ENCODE results near the gene DENND1B. TPM values are rescaled to one million over a fixed set of nuclear protein-coding genes. Genes with fewer than 3 reads are reported as not detected.

The DENND1B gene
- total RNA-seq, 1 experiment from 2014 or later: 20.9 TPM

GRCh38 chr1:197553281-197553680 is 222.0 kb downstream of the DENND1B start:
- ChIA-PET POLR2A (interaction anchor here (0.6 to 1.7 kb wide), 2 partner anchors 14 to 1135 kb away, joined by 4 to 5 read pairs; no protein-coding TSS in a partner anchor), CTCF (interaction anchor here (1.0 kb wide), 1 partner anchor 27 kb away, joined by 3 read pairs; no protein-coding TSS in a partner anchor)
- Mint-ChIP-seq H3K9me3 (ENCODE audit: unreplicated experiment) (no peaks in the 10 kb centered on the region), H3K27ac (ENCODE audit: low read depth, unreplicated experiment) (no peak overlapping the region), H3K27me3 (ENCODE audit: insufficient read depth, unreplicated experiment) (no peaks in the 10 kb centered on the region), H3K4me3 (ENCODE audit: unreplicated experiment) (no peak overlapping the region), H3K36me3 (ENCODE audit: insufficient read depth, unreplicated experiment) (no peaks in the 10 kb centered on the region), H3K4me1 (ENCODE audit: insufficient read depth, unreplicated experiment) (peaks cover 4% of the 10 kb centered on the region)
- BruUV-seq (replicated peaks): no TSS peak
- intact Hi-C loops (cut with micrococcal nuclease): no loop called here
- DNase-seq (ENCODE audit: unreplicated experiment): no peak
- TF ChIP-seq, protein P1, sequence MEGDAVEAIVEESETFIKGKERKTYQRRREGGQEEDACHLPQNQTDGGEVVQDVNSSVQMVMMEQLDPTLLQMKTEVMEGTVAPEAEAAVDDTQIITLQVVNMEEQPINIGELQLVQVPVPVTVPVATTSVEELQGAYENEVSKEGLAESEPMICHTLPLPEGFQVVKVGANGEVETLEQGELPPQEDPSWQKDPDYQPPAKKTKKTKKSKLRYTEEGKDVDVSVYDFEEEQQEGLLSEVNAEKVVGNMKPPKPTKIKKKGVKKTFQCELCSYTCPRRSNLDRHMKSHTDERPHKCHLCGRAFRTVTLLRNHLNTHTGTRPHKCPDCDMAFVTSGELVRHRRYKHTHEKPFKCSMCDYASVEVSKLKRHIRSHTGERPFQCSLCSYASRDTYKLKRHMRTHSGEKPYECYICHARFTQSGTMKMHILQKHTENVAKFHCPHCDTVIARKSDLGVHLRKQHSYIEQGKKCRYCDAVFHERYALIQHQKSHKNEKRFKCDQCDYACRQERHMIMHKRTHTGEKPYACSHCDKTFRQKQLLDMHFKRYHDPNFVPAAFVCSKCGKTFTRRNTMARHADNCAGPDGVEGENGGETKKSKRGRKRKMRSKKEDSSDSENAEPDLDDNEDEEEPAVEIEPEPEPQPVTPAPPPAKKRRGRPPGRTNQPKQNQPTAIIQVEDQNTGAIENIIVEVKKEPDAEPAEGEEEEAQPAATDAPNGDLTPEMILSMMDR (IDR thresholded peaks at IDR 0.05; ENCODE audit: unreplicated experiment): no peak

- Mint-ChIP-seq H3K27me3 (ENCODE audit: insufficient read depth, unreplicated experiment) (no peaks in the 10 kb centered on the region), H3K4me1 (ENCODE audit: insufficient read depth, unreplicated experiment) (peaks cover 8% of the 10 kb centered on the region), H3K4me3 (ENCODE audit: unreplicated experiment) (no peak overlapping the region), H3K36me3 (ENCODE audit: insufficient read depth, unreplicated experiment) (peaks cover 4% of the 10 kb centered on the region), H3K9me3 (ENCODE audit: unreplicated experiment) (peaks cover 11% of the 10 kb centered on the region), H3K27ac (ENCODE audit: low read depth, unreplicated experiment) (no peak overlapping the region)
- ChIA-PET POLR2A (interaction anchor here (1.7 kb wide), 1 partner anchor 9 kb away, joined by 4 read pairs; no protein-coding TSS in a partner anchor), CTCF (interaction anchor here (0.6 to 1.4 kb wide), 3 partner anchors 20 to 608 kb away, joined by 4 to 5 read pairs (median 5); no protein-coding TSS in a partner anchor)
- TF ChIP-seq, protein P1 (IDR thresholded peaks at IDR 0.05; ENCODE audit: unreplicated experiment): no peak
- intact Hi-C loops (cut with micrococcal nuclease): no loop called here
- no TSS peak for BruUV-seq (replicated peaks)
- no peak for DNase-seq (ENCODE audit: unreplicated experiment)
Measured at GRCh38 chr1:197546989-197547388, 228.3 kb downstream of the DENND1B start.

DNA sequence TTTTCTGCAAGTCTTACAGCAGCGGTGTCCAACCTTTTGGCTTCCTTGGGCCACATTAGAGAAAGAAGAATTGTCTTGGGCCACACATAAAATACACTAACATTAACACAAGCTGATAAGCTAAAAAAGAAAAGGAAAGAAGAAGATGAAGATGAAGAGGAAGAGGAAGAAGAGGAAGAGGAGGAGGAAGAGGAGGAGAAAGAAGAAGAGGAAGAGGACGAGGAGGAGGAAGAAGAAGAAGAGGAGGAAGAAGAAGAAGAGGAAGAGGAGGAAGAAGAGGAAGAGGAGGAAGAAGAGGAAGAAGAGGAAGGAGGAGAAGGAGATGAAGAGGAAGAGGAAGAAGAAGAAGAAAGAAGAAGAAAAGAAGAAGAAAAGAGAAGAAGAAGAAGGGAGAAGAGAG is 230.7 kb downstream of the DENND1B start:
- Mint-ChIP-seq H3K27me3 (ENCODE audit: insufficient read depth, unreplicated experiment) (no peaks in the 10 kb centered on the region), H3K4me3 (ENCODE audit: unreplicated experiment) (no peak overlapping the region), H3K36me3 (ENCODE audit: insufficient read depth, unreplicated experiment) (peaks cover 4% of the 10 kb centered on the region), H3K27ac (ENCODE audit: low read depth, unreplicated experiment) (no peak overlapping the region), H3K4me1 (ENCODE audit: insufficient read depth, unreplicated experiment) (peaks cover 8% of the 10 kb centered on the region), H3K9me3 (ENCODE audit: unreplicated experiment) (peaks cover 11% of the 10 kb centered on the region)
- no peak for DNase-seq (ENCODE audit: unreplicated experiment)
- ChIA-PET CTCF (interaction anchor here (0.6 to 1.4 kb wide), 4 partner anchors 19 to 33 kb away, joined by 3 to 5 read pairs (median 4); no protein-coding TSS in a partner anchor), POLR2A (interaction anchor here (0.7 kb wide), 2 partner anchors 70 to 1094 kb away, joined by 4 to 5 read pairs; no protein-coding TSS in a partner anchor)
- TF ChIP-seq, protein P1 (IDR thresholded peaks at IDR 0.05; ENCODE audit: unreplicated experiment): no peak
- intact Hi-C loops (cut with micrococcal nuclease): no loop called here
- BruUV-seq (replicated peaks): no TSS peak

- no peak overlapping the region for H3K27ac Mint-ChIP-seq (ENCODE audit: low read depth, unreplicated experiment)
- no TSS peak for BruUV-seq (replicated peaks)
- no peaks in the 10 kb centered on the region for H3K27me3 Mint-ChIP-seq (ENCODE audit: insufficient read depth, unreplicated experiment)
- ChIA-PET CTCF (interaction anchor here (0.6 to 1.5 kb wide), 6 partner anchors 14 to 1202 kb away, joined by 3 to 6 read pairs (median 4); no protein-coding TSS in a partner anchor), POLR2A (interaction anchor here (0.6 to 0.7 kb wide), 3 partner anchors 36 to 1094 kb away, joined by 4 to 5 read pairs (median 5); no protein-coding TSS in a partner anchor)
- TF ChIP-seq, protein P1 (IDR thresholded peaks at IDR 0.05; ENCODE audit: unreplicated experiment): no peak
- H3K4me3 Mint-ChIP-seq (ENCODE audit: unreplicated experiment): no peak overlapping the region
- no peak for DNase-seq (ENCODE audit: unreplicated experiment)
- peaks cover 8% of the 10 kb centered on the region for H3K4me1 Mint-ChIP-seq (ENCODE audit: insufficient read depth, unreplicated experiment)
- intact Hi-C loops (cut with micrococcal nuclease): no loop called here
- H3K36me3 Mint-ChIP-seq (ENCODE audit: insufficient read depth, unreplicated experiment): peaks cover 4% of the 10 kb centered on the region
- peaks cover 11% of the 10 kb centered on the region for H3K9me3 Mint-ChIP-seq (ENCODE audit: unreplicated experiment)
Measured at GRCh38 chr1:197544130-197544529, 231.2 kb downstream of the DENND1B start.
